ENCODE measurements around the gene CTBP1.
A peak's percentile ranks its signal among the peaks of the same experiment; 100 is the strongest.

CTBP1 gene

DNA sequence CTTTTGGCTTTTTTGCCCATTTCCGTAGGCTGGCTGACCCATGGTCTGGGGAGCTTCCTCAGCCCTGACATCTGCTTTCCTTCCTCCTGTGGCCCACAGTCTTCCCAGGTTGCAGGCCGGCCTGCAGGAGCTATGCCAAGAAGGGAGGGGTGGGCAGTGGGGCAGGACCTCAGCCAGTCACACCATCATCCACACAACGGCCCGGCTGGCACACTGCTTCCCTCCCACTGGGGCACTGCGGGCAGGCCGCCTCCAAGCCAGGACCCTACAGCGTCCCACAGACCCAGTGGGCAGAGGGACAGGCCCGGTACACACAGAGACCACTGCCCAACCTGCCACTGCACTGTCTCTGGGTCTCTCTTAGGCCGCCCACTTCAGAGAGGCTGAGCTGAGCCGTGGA lies 38.0 kb downstream of the CTBP1 start:
- DNase-seq (ENCODE audit: low read depth, low spot score), result no peak

DNA sequence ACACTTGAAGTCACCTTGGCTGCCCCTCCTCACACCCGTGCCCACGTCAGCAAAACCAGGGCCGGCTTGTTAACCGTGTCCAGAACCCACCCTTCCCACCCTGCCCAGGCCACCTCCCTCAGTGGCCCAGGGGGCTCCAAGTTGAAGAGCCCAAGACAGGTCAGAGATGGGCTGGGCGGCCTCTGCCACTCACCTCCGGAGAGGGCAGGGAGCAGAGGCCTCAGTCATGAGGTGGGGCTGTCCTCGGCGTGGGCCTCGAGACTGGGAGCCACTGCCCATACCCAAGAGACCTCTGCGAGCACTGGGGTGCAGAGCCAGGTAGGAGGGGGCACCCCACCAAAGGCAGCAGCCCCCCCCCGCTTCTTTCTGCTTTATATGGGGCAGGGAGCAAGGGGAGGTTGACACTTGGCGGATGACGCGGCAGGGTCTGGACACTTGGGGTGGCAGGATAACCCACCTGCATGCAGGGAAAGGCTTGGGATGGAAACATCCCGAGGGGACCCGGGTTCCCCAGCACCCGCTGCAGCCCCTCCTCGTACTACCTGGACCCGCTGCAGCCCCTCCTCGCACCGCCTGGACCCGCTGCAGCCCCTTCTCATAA lies 38.6 kb downstream of the CTBP1 start:
- no peak for DNase-seq (ENCODE audit: low read depth, low spot score)

DNA sequence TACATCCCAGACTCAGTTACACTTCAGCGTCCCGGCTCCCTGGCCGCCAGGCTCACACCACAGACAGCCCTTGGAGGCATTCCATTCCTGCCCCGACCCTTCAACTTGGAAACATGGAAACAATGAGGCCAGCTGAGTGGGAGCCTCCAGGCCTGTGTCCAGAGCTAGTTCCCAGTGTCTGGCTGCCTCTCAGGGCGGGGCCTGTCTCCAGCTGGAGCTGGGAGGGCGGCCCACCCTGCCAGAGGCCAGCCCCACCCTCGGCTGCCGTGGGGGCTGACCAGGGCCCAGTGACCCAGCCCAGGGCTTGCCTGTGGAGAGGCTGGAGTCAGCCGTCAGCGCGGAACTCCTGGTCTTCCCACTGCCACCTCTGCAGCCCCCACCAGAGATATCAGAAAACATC lies 39.1 kb downstream of the CTBP1 start:
- peak; percentile 81 for DNase-seq (ENCODE audit: low read depth, low spot score)

DNA sequence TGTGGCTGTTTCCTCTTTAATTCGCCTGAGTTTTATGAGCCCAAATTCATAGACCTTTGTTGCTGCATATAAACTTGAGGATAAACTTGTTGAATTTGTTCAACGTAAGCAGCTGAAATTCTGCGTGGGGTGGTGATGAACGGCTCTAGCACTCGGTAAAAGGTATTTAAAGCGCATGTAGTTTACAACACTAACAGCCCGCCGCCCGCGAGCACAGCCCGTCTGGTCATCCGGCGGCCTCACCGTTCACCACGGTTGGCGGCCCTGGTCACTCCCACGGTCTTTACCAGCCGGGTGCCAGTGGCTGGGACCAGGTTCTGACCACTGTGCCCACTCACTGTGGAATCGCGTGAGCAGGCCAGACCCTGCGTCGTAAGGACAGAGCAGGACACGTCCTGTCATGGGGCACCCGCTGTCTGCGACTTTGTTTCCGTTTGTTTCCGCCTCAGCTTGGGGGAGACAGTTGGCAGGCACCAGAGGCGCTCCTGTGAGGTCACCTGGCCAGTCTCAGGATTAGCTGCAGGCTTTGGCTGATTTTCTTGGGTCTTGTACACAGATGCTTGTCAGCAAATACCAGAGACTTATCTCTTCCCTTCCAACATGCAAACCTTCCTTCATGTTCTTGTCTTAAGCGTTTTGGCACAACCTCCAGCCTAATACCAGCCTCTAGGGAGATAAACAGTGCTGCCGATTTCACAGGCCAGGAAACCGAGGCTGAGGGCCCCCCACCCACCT lies 39.8 kb downstream of the CTBP1 start:
- no peak for DNase-seq (ENCODE audit: low read depth, low spot score)

DNA sequence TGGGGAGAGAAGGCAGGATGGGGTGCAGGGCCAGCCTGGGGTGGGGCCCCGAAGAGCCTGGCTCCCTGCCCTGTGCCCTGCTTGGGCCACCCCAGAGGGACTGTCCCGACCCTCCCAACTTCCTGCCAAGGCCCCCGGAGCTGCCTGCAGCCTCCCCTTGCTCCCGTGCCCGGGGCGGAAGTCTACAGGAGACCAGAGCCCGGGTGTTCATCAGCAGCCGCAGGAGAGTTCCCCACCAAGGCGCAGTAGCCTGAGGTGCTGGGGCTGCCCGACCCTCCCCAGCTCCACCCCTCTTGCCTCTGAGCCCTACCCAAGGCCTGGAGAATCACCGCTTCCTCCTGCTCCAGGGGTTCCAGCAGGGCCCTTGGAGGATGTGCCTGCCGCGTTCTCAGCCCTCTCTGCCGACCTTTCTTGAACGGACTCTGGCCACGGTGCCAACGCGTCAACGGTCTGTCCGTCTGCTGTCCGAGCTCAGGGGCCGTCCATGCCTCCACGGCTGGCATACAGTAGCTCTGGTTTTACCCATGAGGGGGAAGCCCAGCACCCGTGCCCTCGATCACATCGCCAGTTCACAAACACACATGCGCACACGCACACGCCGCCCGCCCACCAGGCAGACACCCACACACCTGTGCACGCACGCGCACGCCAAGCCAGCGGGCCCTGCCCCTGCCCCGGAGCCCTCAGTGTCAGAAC lies 40.5 kb downstream of the CTBP1 start:
- DNase-seq (ENCODE audit: low read depth, low spot score), result no peak

DNA sequence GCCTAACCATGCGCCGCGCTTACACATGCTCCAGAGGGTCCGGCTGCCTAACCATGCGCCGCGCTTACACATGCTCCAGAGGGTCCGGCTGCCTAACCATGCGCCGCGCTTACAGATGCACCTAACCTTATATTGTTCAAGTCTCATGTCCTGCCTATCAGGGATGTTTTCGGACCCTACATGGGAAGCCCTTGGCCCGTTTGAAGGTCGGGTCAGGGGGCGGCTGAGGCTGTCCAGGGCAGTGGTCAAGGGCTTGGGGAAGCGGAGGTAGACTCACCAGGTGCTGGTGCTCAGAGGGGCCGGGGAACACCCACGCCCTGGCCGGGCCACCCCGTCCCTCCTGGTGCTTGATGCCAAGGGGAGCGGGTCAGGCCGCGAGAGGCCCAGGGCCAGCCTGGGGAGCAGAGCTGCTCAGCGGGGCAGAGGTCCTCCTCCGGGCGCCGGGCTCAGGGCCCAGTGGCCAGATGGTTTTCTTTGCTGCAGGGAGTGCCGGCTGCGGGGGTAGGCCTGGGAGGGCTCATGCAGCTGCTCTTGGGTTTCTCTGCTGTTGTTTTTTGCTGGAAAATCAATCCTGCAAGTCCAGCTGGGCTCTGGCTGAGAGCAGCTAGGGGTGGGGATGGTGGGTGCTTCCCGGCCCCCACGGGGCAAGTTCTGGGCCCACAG lies 41.2 kb downstream of the CTBP1 start:
- DNase-seq (ENCODE audit: low read depth, low spot score), result no peak

DNA sequence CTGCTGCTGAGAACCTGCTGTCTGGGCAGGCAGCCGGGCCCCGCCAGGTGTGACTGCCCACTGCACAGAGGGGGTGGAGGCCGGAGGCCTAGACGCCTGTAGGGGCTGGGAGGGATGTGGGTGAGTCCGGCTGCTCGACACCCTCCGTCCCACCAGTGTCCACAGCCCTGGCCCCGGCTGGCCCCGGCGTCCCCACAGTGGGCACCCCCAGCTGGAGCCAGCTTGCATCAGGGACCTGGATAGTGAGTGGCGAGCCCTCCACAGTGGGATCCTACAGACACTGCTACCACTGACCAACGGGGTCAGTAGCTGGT lies 41.8 kb downstream of the CTBP1 start:
- no peak for DNase-seq (ENCODE audit: low read depth, low spot score)

DNA sequence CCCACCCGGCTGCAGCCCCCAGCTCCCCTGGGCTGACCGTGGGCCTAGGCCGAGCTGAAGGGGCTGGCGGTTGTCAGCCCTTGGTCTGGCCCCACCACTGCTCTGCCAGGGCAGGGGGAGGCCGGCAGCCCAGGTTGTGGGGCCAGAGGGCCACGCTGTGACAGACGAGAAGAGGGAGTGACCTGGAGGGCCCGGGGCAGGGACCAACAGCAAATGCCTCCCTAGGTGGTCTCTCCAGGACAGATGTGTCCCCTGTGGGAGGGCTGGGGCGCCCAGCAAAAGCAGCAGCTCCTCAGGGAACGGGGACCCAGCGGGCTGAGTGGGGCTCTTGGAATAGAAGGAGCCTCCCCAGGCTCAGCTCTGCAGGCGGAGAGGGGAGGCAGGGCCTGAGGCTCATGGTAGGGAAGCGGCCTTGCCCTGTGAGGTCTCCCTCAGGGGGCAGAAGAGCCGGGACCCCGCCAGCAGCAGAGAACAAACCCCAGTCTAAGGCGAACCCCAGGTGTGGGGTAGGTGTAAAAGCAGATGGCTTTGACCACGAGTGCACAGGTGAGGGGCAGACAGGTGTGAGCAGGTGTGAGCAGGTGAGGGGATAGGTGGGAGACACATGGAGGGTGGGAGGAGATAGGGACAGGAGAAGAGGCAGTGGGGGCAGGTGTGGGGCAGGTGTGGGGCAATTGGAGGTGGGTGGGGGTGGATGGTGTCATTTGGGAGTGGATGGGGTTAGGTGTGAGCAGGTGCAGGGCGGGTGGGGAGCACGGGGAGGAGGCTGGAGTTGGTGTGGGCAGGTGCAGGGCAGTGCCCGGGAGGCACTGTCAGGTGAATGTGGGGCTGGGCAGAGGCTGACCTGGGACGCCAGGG lies 42.4 kb downstream of the CTBP1 start:
- DNase-seq (ENCODE audit: low read depth, low spot score), result no peak

DNA sequence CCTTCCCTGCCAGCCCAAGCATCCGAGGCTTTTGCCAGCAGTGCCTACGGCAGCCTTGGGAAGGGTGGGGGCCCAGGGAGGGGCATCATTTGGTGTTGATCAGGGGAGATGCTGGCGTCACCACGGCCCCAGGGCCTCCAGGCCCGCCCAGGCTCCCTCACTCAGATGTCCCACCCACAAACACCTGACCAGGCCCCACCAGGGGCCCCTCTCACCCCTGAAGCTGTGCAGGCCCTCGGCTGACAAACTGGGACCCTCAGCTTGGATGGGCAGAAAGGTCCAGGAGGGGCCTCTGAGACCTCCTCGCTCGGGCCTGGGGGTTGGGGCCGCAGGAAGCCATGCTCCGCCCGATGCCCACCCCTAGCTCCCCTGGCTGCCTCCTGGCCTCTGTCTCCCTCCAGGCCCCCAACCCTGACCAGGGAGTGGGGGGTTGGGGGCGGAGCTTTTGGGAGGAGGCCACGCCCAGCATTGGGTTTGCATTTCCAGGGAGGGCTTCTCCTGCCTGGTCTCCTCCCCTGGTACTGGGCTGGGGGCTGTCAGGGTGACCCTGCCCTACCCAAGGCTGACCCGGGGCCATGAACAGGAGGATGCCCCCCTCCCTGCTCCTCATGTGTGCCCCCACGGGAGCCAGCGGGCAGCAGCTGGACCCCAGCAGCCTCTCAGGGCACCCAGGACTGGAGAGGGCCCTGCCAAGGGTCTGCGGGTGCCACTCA lies 43.2 kb downstream of the CTBP1 start:
- no peak for DNase-seq (ENCODE audit: low read depth, low spot score)

DNA sequence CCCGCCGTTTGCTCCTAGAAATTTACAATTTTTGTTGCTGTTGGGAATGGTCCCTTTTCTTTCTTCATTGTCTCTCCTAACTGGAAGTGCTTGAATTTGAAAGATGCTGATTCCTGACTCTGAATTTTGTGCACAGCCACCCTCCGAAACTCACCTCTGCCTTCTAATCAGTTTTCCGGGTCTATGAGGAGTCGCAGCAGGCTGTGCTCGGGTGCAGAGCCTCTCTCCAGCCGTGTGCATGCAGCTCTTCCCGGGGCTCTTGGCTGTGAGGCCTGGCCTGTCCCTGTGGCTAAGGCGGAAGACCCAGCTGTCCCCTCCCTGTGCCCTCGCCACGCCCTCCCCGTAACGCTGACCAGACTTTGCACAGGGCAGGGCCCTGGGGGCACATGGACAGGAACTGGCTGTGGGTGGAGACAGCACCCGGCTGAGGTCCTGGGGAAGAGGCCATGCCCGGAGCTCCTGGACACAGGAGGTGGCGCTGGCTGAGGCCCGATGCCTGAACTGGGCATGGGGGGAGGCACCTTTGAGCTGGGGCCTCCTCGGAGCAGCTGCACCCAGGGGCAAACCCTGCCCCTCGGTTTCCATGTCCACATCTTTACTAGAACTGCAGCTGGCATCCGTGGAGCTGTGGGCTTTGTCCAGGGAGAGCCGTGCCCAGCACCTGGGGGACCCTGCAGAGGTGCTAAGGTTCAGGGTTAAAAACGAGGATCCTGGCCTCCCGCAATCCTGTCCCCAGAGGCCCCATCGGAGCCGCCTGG lies 43.9 kb downstream of the CTBP1 start:
- no peak for DNase-seq (ENCODE audit: low read depth, low spot score)

DNA sequence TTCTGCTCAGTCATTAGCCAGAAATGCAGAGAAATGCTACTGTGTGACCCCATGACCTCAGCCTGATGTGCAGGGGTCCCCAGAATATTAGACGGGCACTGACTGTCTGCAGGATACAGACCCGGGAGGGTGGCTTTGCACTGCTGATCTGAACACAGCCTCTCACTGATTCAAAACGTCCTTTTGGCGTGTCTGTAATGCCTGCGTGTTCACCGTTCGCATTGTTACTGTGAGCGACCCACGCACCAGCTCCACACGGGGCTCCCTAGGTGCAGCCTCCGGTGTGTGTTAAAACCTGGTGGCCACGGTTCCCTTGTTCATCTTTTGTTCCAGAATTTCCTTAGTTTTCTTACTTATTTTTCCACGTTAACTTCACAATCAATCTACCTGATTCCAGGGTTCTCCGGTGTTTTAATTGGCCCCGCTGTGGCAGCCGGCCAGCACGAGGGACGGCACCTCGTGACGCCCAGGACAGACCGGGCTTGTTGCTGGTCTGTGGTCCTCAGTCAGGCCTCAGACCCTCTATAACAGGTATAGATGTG lies 44.6 kb downstream of the CTBP1 start:
- DNase-seq (ENCODE audit: low read depth, low spot score), result no peak

DNA sequence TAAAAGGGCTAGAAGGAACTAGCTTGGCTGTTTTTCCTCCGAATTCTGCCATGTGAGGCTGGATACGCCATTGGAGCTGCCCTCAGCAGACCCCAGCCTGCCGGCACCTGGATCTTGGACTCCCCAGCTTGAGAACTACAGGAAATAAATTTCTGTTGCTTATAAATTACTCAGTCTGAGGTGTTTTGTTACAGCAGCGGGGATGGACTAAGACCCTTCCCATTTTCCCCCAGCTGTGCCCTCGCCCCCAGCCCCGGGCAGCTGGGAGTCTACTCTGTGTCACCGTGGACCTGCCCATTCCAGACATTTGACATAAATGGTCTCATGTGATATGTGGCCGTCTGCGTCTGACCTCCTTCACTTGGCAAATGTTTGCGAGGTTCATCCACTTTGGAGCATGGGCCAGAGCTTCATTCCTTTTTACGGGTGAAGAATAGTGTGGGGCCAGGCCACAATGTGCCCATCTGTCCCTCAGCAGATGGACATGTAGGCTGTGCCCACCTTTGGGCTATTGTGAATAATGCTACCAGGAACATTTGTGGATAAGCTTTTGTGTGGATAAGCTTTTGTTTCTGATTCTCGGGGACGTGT lies 45.8 kb downstream of the CTBP1 start:
- no peak for DNase-seq (ENCODE audit: low read depth, low spot score)

DNA sequence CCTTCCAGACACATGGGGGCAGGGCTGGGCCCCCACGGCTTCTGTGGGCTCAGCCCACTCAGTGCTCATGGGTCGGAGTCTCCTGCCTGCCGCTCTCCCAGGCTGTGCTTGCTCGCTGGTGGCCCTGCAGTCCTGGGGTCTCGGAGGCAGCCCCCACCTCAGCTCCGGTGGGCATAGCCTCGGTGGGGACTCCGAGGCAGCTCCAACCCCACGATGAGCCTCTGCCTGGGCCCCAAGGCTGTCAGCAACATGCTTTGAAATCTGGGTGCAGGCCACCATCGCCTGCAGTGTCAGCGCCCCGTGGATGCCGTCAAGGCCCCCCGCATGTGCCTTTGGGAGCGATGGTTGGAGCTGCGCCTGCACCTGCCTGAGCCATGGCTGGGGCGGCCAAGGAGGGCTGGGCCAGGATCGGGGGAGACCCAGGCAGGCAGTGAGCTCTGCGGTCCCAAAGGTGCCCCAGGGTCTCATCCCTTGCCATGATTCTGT lies 46.4 kb downstream of the CTBP1 start:
- no peak for DNase-seq (ENCODE audit: low read depth, low spot score)

DNA sequence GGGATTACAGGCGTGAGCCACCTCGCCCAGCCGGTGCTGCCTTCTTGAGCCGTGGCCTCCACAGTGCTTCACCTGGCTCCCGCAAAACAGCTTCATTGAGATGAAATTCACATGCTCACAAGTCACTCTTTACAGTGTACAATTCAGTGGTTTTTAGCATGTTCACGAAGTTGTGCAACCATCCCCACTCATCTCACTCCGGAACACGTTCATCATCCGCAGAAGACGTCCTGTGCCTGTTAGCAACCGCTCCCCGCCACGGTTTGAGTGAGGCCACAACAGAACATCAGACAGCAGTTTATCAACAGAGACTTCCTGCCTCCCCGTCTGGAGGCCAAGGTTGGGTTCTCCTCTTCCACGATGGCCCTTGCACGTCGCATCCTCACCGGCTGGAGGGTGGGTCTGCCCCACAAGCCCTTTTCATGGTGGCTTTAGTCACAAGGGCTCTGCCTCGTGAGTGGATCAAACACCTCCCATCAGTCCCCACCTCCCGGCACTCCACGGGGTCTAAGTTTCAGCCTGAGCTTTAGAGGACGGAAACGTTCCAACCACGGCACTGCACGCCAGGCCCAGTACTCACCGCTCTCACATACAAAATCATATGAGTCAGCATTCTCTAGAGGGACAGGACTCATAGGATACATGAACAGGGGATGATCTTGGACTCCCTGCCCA lies 46.9 kb downstream of the CTBP1 start:
- no peak for DNase-seq (ENCODE audit: low read depth, low spot score)

DNA sequence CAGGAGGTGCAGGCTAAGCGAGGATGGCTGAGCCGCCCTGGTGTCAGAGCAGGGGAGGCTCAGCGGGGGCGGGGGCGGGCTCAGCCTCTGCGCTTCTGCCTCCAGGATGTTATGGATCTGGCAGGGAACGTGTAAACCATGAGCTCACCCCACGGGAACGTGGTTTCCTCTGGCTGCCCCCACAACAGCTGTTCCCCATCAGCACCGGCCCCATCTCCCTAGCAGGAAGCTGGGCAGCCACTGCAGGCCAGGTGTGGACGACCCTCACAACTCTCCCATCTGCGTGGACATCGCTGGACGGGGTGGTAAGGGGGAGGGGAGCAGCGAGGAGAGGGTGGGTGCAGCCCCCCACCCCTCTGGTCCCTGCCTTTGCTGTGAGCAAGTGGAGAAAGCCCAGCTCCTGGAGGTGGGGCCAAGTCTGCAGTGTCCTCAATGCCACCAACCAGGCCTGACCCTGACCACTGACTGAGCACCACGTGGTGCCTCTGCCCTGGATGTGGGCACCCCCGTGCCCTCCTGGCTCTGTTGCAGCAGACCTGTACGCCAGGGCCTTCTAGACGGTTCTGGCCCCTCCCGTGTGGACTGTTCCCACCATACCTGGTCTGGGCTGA lies 48.4 kb downstream of the CTBP1 start:
- peak; percentile 30 for DNase-seq (ENCODE audit: low read depth, low spot score)

DNA sequence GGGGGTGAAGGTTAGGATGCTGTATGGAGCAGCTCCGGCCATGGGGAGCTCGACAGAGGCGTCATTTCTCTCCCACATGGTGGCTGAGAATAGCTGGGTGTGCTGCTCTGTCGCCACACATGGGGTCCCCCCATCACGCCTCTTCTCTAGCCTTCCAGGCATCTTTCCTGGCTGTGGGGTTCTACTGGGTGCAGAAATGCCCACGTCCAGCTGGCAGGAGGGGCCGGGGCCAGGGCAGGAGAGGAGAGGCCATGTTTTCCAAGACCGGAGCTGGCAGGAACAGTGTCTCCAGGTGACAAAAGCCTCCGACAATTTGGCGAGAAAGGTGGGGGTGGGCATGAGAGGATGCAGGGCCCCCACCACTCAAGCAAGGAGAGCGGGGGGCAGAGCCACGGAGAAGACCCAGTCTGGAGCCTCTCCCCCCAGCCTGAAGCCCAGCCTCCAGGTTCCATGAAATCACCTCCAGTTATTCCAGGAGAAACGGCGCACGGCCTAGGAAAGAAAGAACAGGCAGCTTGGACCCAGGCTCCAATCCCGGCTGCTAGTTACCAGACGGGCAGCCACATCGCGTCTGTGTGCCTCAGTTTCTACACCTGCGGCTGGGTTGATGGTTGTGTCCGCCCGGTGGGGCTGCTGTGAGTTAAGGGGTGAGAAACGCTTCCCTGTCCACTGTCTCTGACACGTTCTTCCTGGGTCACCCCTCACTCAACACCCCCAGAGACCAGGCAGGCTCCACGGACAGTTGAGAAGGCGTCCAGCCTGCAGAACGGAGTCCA lies 49.2 kb downstream of the CTBP1 start:
- no peak for DNase-seq (ENCODE audit: low read depth, low spot score)

DNA sequence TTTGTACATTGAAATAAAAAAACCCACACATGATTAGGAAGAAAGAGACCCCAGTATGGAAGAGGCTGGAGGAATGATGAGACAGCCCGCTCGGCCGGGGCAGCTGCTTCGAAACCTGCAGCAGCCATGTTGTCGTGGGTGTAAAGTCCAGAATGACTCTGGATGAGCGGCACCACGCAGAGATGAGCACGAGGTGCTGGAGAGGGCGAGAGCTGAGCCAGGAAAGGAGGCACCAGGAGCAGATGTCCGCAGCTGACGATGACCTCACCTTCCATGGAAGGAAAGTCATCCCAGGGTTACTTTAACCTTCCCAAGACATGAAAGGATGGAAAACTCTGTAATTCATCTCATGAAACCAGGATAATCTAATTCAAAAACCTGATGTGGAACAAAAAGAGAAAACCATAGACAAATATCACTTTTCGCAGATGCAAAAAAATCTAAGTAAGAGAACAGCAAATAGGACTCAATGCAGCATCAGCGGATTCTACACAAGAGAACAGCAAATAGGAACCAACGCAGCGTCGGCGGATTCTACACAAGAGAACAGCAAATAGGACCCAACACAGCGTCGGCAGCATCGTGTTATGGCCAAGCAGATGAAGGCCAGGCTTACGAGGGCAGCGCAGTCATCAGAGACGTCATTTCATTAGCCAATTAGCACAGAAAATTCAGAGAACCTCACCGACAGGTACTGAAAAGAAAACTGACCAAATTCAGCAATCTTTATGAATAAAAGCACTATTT lies 50.7 kb downstream of the CTBP1 start:
- no peak for DNase-seq (ENCODE audit: low read depth, low spot score)
